Suprapubic skin (tissue), 3 donors: ENCODE measurements around the gene NAT9.

Source experiments
- CTCF ChIP-seq, 2 donors: fragments of 200-600 bp in 1 of 2; fragments of 450-650 bp in 1 of 2; sonication (generic) in 1 of 2; IDR thresholded peaks; one replicate each; pipeline ENCODE4 v1.5.1; 2016 to 2019; ENCODE audit warnings: antibody characterized with exemption in 2 of 2, mild to moderate bottlenecking in 1 of 2, moderate library complexity in 1 of 2
- EP300 ChIP-seq: sonication (generic); formaldehyde crosslinking; IDR thresholded peaks from one replicate; pipeline ENCODE4 v1.6.1; 2017; ENCODE audit warnings: antibody characterized with exemption
- POLR2A ChIP-seq, 2 donors: fragments of 450-650 bp; IDR thresholded peaks; one replicate each; pipeline ENCODE4 v1.6.1; 2017; ENCODE audit warnings: antibody characterized with exemption in 2 of 2, mild to moderate bottlenecking in 2 of 2, moderate library complexity in 2 of 2

GRCh38 chr17:74745548-74746177, 30.5 kb downstream of the NAT9 start:
- TF ChIP-seq CTCF (IDR thresholded peaks at IDR 0.05) (no peak), POLR2A (IDR thresholded peaks at IDR 0.05) (no peak), EP300 (no peak)
